ENCODE data around the gene BCO2.

The BCO2 gene

GRCh38 chr11:112255067-112255720, 79.9 kb downstream of the BCO2 start:
- DNase-seq = no peak

GRCh38 chr11:112260490-112260889, 85.2 kb downstream of the BCO2 start, which contains the start of gene PLET1:
PLET1 (minus strand) TSS chr11:112260860; CDS start chr11:112260589, 271 bp downstream.
- no peak for DNase-seq

- DNase-seq = no peak
These were observed 90.5 kb downstream of the BCO2 start for GRCh38 chr11:112265659-112266409.

- no peak for DNase-seq
These were observed 91.1 kb downstream of the BCO2 start for GRCh38 chr11:112266410-112266778.

GRCh38 chr11:112267188-112267591, 91.9 kb downstream of the BCO2 start:
- no peak for DNase-seq

- no peak for DNase-seq
These were observed 93.1 kb downstream of the BCO2 start for GRCh38 chr11:112268406-112268805.

Data from activated CD4-positive, alpha-beta T cell treated with anti-CD3 and anti-CD28 coated beads, Interleukin-2, Interleukin-6, amounts not matched to agents 100 ng/mL and 50 ng/mL, durations not matched to agents 16 hours and 8 hours (primary cell).